Endodermal cell (in vitro differentiated cells): ENCODE measurements around the gene DYNC1I2. TPM values are rescaled to one million over a fixed set of nuclear protein-coding genes. Genes with fewer than 3 reads are reported as not detected.

Source experiments
- DNase-seq: peaks from one replicate; pipeline ENCODE4 v3.0.0-alpha.2; 2017
- H3K27ac ChIP-seq: 2 replicates; pipeline ENCODE4 v1.5.1; 2013; ENCODE audit warnings: mild to moderate bottlenecking, low read depth, low read length, moderate library complexity
- H3K27me3 ChIP-seq: 2 replicates; pipeline ENCODE4 v1.6.1; 2013; ENCODE audit warnings: mild to moderate bottlenecking, low read length, moderate library complexity; ENCODE audit not compliant: insufficient read depth, control insufficient read depth, poor library complexity, severe bottlenecking
- H3K36me3 ChIP-seq: 2 replicates; pipeline ENCODE4 v1.7.0; 2013; ENCODE audit warnings: mild to moderate bottlenecking, low read length, moderate library complexity; ENCODE audit not compliant: control insufficient read depth, insufficient read depth
- H3K4me1 ChIP-seq: one replicate; pipeline ENCODE4 v1.7.0; 2013; ENCODE audit warnings: low read length; ENCODE audit not compliant: control insufficient read depth, insufficient read depth
- H3K4me3 ChIP-seq: 2 replicates; pipeline ENCODE4 v1.5.1; 2013; ENCODE audit warnings: mild to moderate bottlenecking, low read length, moderate library complexity
- H3K9ac ChIP-seq: 2 replicates; pipeline ENCODE4 v1.6.1; 2013; ENCODE audit warnings: mild to moderate bottlenecking, low read length, moderate library complexity; ENCODE audit not compliant: poor library complexity, severe bottlenecking; ENCODE audit errors: extremely low read depth
- H3K9me3 ChIP-seq: 2 replicates; pipeline ENCODE4 v1.6.1; 2013; ENCODE audit warnings: mild to moderate bottlenecking, low read length, moderate library complexity; ENCODE audit not compliant: control insufficient read depth
- H3K27ac Mint-ChIP-seq: 2 replicates; pipeline ENCODE4 v1.8.0; 2020; ENCODE audit warnings: mixed read lengths
- H3K27me3 Mint-ChIP-seq: 2 replicates; pipeline ENCODE4 v1.8.0; 2021; ENCODE audit warnings: mild to moderate bottlenecking, mixed read lengths; ENCODE audit not compliant: insufficient read depth
- H3K36me3 Mint-ChIP-seq: 2 replicates; pipeline ENCODE4 v1.8.0; 2020; ENCODE audit warnings: low read depth, mixed read lengths
- H3K4me1 Mint-ChIP-seq: 2 replicates; pipeline ENCODE4 v1.8.0; 2020; ENCODE audit warnings: mixed read lengths
- H3K4me3 Mint-ChIP-seq: 2 replicates; pipeline ENCODE4 v1.8.0; 2020; ENCODE audit warnings: mild to moderate bottlenecking, moderate library complexity, mixed read lengths
- H3K9me3 Mint-ChIP-seq: 2 replicates; pipeline ENCODE4 v1.8.0; 2020; ENCODE audit warnings: mild to moderate bottlenecking, mixed read lengths
- WGBS, 2 experiments: methylation state at CpG; one replicate each; pipeline versions ENCODE4 v1.1.5 to v1.1.7; 2013; ENCODE audit warnings: missing lambda C conversion rate in 2 of 2, mixed read lengths in 1 of 2; ENCODE audit not compliant: insufficient coverage in 1 of 2, insufficient read length in 1 of 2; 5-methylcytosine and 5-hydroxymethylcytosine counted together
- total RNA-seq, 2 donors: library from RNA; stranded (reverse); fragmentation: NEBNext Ultra II Directional in 1 of 2; extraction: Animal tissue kit (Norgen Biotek cat#: 25700) in 1 of 2; gene quantifications; 2 replicates in 1 of 2; 3 replicates in 1 of 2; pipeline ENCODE4 v1.2.1, GENCODE V29; 2021
- TF ChIP-seq, protein P1 (sequence below): fragments of 200-600 bp; sonication (generic); conservative IDR thresholded peaks from 2 replicates; pipeline ENCODE4 v1.5.0; 2021; ENCODE audit warnings: antibody characterized with exemption, mild to moderate bottlenecking

DYNC1I2 gene
- total RNA-seq, 2 donors from 2014 or later, result 98.5 to 99.4 TPM

GRCh38 chr2:171668183-171668582, 19.1 kb upstream of the DYNC1I2 start:
- Mint-ChIP-seq H3K36me3 (no peaks in the 10 kb centered on the region), H3K27me3 (no peaks in the 10 kb centered on the region), H3K4me3 (no peak overlapping the region), H3K27ac (no peak overlapping the region), H3K4me1 (no peaks in the 10 kb centered on the region), H3K9me3 (no peaks in the 10 kb centered on the region)
- DNase-seq, result no peak
- Histone ChIP-seq H3K27me3 (no peaks in the 10 kb centered on the region), H3K9me3 (no peaks in the 10 kb centered on the region), H3K4me1 (no peaks in the 10 kb centered on the region), H3K9ac (no peak overlapping the region), H3K36me3 (no peaks in the 10 kb centered on the region), H3K27ac (no peak overlapping the region), H3K4me3 (no peak overlapping the region)
- 81 to 94% methylated on average over 2 to 5 of the region's 5 CpGs for WGBS, 2 experiments
- TF ChIP-seq, protein P1, sequence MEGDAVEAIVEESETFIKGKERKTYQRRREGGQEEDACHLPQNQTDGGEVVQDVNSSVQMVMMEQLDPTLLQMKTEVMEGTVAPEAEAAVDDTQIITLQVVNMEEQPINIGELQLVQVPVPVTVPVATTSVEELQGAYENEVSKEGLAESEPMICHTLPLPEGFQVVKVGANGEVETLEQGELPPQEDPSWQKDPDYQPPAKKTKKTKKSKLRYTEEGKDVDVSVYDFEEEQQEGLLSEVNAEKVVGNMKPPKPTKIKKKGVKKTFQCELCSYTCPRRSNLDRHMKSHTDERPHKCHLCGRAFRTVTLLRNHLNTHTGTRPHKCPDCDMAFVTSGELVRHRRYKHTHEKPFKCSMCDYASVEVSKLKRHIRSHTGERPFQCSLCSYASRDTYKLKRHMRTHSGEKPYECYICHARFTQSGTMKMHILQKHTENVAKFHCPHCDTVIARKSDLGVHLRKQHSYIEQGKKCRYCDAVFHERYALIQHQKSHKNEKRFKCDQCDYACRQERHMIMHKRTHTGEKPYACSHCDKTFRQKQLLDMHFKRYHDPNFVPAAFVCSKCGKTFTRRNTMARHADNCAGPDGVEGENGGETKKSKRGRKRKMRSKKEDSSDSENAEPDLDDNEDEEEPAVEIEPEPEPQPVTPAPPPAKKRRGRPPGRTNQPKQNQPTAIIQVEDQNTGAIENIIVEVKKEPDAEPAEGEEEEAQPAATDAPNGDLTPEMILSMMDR, result no peak

- Histone ChIP-seq H3K27me3 (no peaks in the 10 kb centered on the region), H3K9me3 (no peaks in the 10 kb centered on the region), H3K4me3 (no peak overlapping the region), H3K9ac (no peak overlapping the region), H3K36me3 (no peaks in the 10 kb centered on the region), H3K4me1 (no peaks in the 10 kb centered on the region), H3K27ac (no peak overlapping the region)
- Mint-ChIP-seq H3K27ac (no peak overlapping the region), H3K36me3 (no peaks in the 10 kb centered on the region), H3K27me3 (no peaks in the 10 kb centered on the region), H3K9me3 (no peaks in the 10 kb centered on the region), H3K4me3 (no peak overlapping the region), H3K4me1 (no peaks in the 10 kb centered on the region)
- DNase-seq, result no peak
- TF ChIP-seq, protein P1, result no peak
- WGBS, 2 experiments, result 63% methylated on average over 3 of the region's 3 CpGs; no CpG with 5 or more reads in 1 of the 2 experiments
Measured at GRCh38 chr2:171669121-171669520, 18.1 kb upstream of the DYNC1I2 start.

- no peaks in the 10 kb centered on the region for H3K36me3 Mint-ChIP-seq
- DNase-seq, result no peak
- peaks cover 5% of the 10 kb centered on the region for H3K4me1 Mint-ChIP-seq
- Histone ChIP-seq H3K27me3 (no peaks in the 10 kb centered on the region), H3K4me3 (no peak overlapping the region), H3K4me1 (no peaks in the 10 kb centered on the region), H3K9ac (no peak overlapping the region), H3K9me3 (no peaks in the 10 kb centered on the region), H3K27ac (no peak overlapping the region), H3K36me3 (no peaks in the 10 kb centered on the region)
- H3K27me3 Mint-ChIP-seq, result no peaks in the 10 kb centered on the region
- no peak overlapping the region for H3K4me3 Mint-ChIP-seq
- no peak overlapping the region for H3K27ac Mint-ChIP-seq
- TF ChIP-seq, protein P1, result no peak
- no peaks in the 10 kb centered on the region for H3K9me3 Mint-ChIP-seq
Measured at GRCh38 chr2:171670655-171671054, 16.6 kb upstream of the DYNC1I2 start.
